ENCODE data around the gene HOXA3.

The HOXA3 gene

DNA sequence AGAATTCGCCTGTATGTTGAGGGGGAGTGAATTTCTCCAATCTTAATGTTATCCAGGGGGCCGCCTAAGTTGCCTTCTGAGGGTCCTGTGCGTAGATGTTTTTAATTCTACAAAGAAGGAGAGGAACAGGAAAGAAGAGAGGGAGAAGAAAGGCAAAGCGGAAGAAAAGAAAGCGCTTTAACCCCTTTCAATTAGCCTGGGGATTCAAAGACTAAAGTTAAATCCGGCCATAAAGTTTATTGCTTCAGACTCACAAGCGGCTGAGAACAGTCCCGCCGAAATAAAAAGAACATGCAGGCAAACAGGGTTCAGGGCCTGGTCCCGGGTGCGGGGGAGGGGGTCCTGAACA lies 13.4 kb downstream of the HOXA3 start (continued):
- TF ChIP-seq, protein P1, sequence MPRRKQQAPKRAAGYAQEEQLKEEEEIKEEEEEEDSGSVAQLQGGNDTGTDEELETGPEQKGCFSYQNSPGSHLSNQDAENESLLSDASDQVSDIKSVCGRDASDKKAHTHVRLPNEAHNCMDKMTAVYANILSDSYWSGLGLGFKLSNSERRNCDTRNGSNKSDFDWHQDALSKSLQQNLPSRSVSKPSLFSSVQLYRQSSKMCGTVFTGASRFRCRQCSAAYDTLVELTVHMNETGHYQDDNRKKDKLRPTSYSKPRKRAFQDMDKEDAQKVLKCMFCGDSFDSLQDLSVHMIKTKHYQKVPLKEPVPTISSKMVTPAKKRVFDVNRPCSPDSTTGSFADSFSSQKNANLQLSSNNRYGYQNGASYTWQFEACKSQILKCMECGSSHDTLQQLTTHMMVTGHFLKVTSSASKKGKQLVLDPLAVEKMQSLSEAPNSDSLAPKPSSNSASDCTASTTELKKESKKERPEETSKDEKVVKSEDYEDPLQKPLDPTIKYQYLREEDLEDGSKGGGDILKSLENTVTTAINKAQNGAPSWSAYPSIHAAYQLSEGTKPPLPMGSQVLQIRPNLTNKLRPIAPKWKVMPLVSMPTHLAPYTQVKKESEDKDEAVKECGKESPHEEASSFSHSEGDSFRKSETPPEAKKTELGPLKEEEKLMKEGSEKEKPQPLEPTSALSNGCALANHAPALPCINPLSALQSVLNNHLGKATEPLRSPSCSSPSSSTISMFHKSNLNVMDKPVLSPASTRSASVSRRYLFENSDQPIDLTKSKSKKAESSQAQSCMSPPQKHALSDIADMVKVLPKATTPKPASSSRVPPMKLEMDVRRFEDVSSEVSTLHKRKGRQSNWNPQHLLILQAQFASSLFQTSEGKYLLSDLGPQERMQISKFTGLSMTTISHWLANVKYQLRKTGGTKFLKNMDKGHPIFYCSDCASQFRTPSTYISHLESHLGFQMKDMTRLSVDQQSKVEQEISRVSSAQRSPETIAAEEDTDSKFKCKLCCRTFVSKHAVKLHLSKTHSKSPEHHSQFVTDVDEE (CRISPR knock-in tag; IDR thresholded peaks at IDR 0.05): no peak
- no peak for TF ChIP-seq PPARA (CRISPR knock-in tag; IDR thresholded peaks at IDR 0.05; ENCODE audit: borderline replicate concordance)
- no peak for TF ChIP-seq ESRRG (CRISPR knock-in tag; IDR thresholded peaks at IDR 0.05)

DNA sequence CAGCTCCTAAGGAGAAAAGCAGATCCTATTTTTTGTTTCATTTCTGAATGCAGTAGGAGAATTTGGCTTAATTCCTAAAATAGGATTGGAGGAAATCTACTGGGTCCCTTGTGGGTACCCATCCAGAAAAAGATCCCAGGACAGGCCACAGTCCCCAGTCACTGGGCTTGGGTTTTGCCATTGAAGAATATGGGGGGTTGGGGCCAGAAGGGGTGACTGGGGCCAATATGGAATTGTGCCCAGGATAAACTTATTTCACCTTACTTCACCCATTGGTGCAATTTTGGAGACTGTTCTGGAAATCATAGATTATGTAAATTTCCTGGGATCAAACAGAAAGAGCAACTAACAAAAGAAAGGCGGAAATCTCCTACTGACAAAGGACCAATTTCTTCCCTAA lies 13.9 kb downstream of the HOXA3 start:
- TF ChIP-seq TOX (CRISPR knock-in tag; IDR thresholded peaks at IDR 0.05; ENCODE audit: borderline replicate concordance): no peak
- no peak for TF ChIP-seq PATZ1 (CRISPR knock-in tag; IDR thresholded peaks at IDR 0.05; ENCODE audit: borderline replicate concordance)
- no peak for TF ChIP-seq PPARA (CRISPR knock-in tag; IDR thresholded peaks at IDR 0.05; ENCODE audit: borderline replicate concordance)
- no peak for TF ChIP-seq ARNTL (CRISPR knock-in tag; IDR thresholded peaks at IDR 0.05; ENCODE audit: borderline replicate concordance, low read depth)
- TF ChIP-seq, protein P2, sequence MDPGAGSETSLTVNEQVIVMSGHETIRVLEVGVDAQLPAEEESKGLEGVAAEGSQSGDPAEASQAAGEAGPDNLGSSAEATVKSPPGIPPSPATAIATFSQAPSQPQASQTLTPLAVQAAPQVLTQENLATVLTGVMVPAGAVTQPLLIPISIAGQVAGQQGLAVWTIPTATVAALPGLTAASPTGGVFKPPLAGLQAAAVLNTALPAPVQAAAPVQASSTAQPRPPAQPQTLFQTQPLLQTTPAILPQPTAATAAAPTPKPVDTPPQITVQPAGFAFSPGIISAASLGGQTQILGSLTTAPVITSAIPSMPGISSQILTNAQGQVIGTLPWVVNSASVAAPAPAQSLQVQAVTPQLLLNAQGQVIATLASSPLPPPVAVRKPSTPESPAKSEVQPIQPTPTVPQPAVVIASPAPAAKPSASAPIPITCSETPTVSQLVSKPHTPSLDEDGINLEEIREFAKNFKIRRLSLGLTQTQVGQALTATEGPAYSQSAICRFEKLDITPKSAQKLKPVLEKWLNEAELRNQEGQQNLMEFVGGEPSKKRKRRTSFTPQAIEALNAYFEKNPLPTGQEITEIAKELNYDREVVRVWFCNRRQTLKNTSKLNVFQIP (CRISPR knock-in tag; IDR thresholded peaks at IDR 0.05; ENCODE audit: borderline replicate concordance, low read depth): no peak
- no peak for ATAC-seq

DNA sequence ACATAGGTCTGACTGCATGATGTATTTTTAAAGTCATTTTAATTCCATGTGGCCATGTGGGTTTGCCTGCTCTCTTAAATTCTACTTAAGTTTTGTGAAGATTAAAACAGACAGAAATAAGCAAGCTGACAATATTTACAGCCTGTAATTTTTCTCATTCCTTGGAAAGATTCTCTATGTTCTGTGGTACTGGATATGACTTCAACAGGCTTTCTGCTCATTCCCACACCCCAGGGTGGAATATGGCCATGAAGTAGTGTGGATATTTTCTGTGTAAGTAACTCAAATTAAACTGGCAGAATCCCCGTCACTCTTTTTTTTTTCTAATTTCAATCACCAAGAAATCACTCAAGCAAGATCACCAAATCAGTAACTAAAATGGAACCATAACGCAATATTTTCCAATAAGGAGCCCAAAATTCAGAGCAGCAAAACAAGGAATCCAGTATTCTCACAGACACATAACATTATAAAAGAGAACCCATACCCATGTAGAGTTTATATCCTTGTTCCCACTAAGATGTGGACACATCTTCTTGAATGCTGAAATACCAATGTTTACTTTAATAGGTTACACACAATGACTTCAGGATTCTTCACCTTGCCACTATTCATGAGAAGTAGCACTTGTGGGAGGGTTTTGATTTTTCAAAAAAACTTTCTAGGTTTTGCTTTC lies 14.6 kb downstream of the HOXA3 start:
- TF ChIP-seq, protein P2 (CRISPR knock-in tag; IDR thresholded peaks at IDR 0.05; ENCODE audit: borderline replicate concordance, low read depth): no peak
- no peak for TF ChIP-seq ARNTL (CRISPR knock-in tag; IDR thresholded peaks at IDR 0.05; ENCODE audit: borderline replicate concordance, low read depth)
- TF ChIP-seq RARB (CRISPR knock-in tag; IDR thresholded peaks at IDR 0.05): no peak
- TF ChIP-seq ZFP30 (CRISPR knock-in tag; IDR thresholded peaks at IDR 0.05): no peak
- no peak for TF ChIP-seq PATZ1 (CRISPR knock-in tag; IDR thresholded peaks at IDR 0.05; ENCODE audit: borderline replicate concordance)
- TF ChIP-seq SNAI2 (CRISPR knock-in tag; IDR thresholded peaks at IDR 0.05): no peak
- TF ChIP-seq ZNF565 (CRISPR knock-in tag; conservative IDR thresholded peaks at IDR 0.05; ENCODE audit: low read depth): no peak
- no peak for TF ChIP-seq ZNF8 (CRISPR knock-in tag; IDR thresholded peaks at IDR 0.05)
- no peak for ATAC-seq

DNA sequence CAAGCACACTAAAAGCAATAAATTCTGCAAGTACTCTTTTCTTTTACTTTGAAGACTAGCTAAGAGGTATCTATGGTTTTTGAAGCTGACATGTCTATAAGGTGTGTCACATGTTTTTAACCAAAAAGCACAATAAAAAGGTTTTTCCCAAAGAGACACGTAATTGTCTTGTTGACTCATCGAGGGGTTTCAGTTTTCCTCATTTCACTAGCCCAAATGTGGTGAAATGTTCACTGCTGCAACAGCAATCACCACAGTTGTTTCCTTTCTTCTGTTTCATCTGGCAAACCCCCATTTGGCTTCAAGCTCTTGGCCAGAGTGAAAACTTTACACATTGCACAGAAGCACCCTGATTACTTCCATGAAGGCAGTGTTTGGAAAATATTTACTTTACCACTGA lies 18.0 kb downstream of the HOXA3 start:
- no peak for ATAC-seq
- TF ChIP-seq SNAI2 (CRISPR knock-in tag; IDR thresholded peaks at IDR 0.05) (no peak), TOX (CRISPR knock-in tag; IDR thresholded peaks at IDR 0.05; ENCODE audit: borderline replicate concordance) (no peak), BACH2 (CRISPR knock-in tag; IDR thresholded peaks at IDR 0.05; ENCODE audit: borderline replicate concordance) (no peak), ESRRG (CRISPR knock-in tag; IDR thresholded peaks at IDR 0.05) (no peak), ZNF565 (CRISPR knock-in tag; conservative IDR thresholded peaks at IDR 0.05; ENCODE audit: low read depth) (no peak), ZFP30 (CRISPR knock-in tag; IDR thresholded peaks at IDR 0.05) (no peak), ZNF8 (CRISPR knock-in tag; IDR thresholded peaks at IDR 0.05) (no peak), ZNF70 (CRISPR knock-in tag; IDR thresholded peaks at IDR 0.05) (no peak), RARB (CRISPR knock-in tag; IDR thresholded peaks at IDR 0.05) (no peak), OSR1 (CRISPR knock-in tag; IDR thresholded peaks at IDR 0.05) (no peak), CSRNP3 (CRISPR knock-in tag; IDR thresholded peaks at IDR 0.05) (no peak), PPARA (CRISPR knock-in tag; IDR thresholded peaks at IDR 0.05; ENCODE audit: borderline replicate concordance) (no peak)
- TF ChIP-seq, protein P2 (CRISPR knock-in tag; IDR thresholded peaks at IDR 0.05; ENCODE audit: borderline replicate concordance, low read depth): no peak
- TF ChIP-seq, protein P1 (CRISPR knock-in tag; IDR thresholded peaks at IDR 0.05): no peak
